Activated gamma-delta T cell (primary cell): ENCODE measurements around the gene CYP1B1.
"Not testable (repeated sequence)": the region's sequence is repeated elsewhere in the genome, so short reads cannot be mapped to it uniquely, and the experiment has no call there.

Source experiments
- DNase-seq: peaks from one replicate; lab custom pipeline; 2025; lab: John Stamatoyannopoulos, UW
- total RNA-seq, 2 donors: gene quantifications; one replicate each; lab custom pipeline; 2026; lab: John Stamatoyannopoulos, UW

The CYP1B1 gene
- 2.5 to 18.0 reads per million in 2 donors for total RNA-seq

GRCh38 chr2:38075507-38076151 lies at the start of gene CYP1B1:
CYP1B1 (minus strand) TSS chr2:38076151; CDS start chr2:38075388, 763 bp downstream.
- no peak for DNase-seq

GRCh38 chr2:38125007-38125406 lies 49.1 kb upstream of the CYP1B1 start:
- DNase-seq: no peak

GRCh38 chr2:38123911-38124310 lies 48.0 kb upstream of the CYP1B1 start:
- no peak for DNase-seq

GRCh38 chr2:38122344-38122743 lies 46.4 kb upstream of the CYP1B1 start:
- no peak for DNase-seq

- DNase-seq: no peak
These were observed 45.5 kb upstream of the CYP1B1 start for GRCh38 chr2:38121481-38121880.

- no peak for DNase-seq
These were observed 44.9 kb upstream of the CYP1B1 start for GRCh38 chr2:38120829-38121228.

GRCh38 chr2:38120264-38120592 lies 44.3 kb upstream of the CYP1B1 start:
- no peak for DNase-seq

GRCh38 chr2:38116762-38117161 lies 40.8 kb upstream of the CYP1B1 start:
- no peak for DNase-seq

- no peak for DNase-seq
These were observed 39.5 kb upstream of the CYP1B1 start for GRCh38 chr2:38115216-38116032.

GRCh38 chr2:38113981-38114708 lies 38.2 kb upstream of the CYP1B1 start:
- no peak for DNase-seq

- no peak for DNase-seq
These were observed 37.1 kb upstream of the CYP1B1 start for GRCh38 chr2:38113051-38113450.

- not testable (repeated sequence) for DNase-seq
These were observed 35.4 kb upstream of the CYP1B1 start for GRCh38 chr2:38111350-38111749.

- DNase-seq: no peak
These were observed 33.8 kb upstream of the CYP1B1 start for GRCh38 chr2:38109732-38110181.

- DNase-seq: no peak
These were observed 33.2 kb upstream of the CYP1B1 start for GRCh38 chr2:38108907-38109731.

- DNase-seq: no peak
These were observed 31.9 kb upstream of the CYP1B1 start for GRCh38 chr2:38107738-38108410.

GRCh38 chr2:38106405-38107094 lies 30.6 kb upstream of the CYP1B1 start:
- DNase-seq: no peak

GRCh38 chr2:38105922-38106321 lies 30.0 kb upstream of the CYP1B1 start:
- DNase-seq: no peak

GRCh38 chr2:38104598-38104997 lies 28.6 kb upstream of the CYP1B1 start:
- no peak for DNase-seq

- DNase-seq: no peak
These were observed 24.4 kb upstream of the CYP1B1 start for GRCh38 chr2:38100328-38100727.
